KMS-11 (cell line): Measurements from ENCODE around the gene SIAH2.

ENCODE experiments used
- H2AFZ ChIP-seq: fragments of 200-600 bp; sonication (generic); 2 replicates; pipeline ENCODE4 v1.6.1; 2016; ENCODE audit warnings: antibody characterized with exemption, mixed run types, low read depth
- H3K27ac ChIP-seq: fragments of 200-600 bp; sonication (generic); 2 replicates; pipeline ENCODE4 v1.6.1; 2016; ENCODE audit warnings: mild to moderate bottlenecking, mixed run types
- H3K27me3 ChIP-seq: fragments of 200-600 bp; sonication (generic); 2 replicates; pipeline ENCODE4 v1.6.1; 2017; ENCODE audit warnings: mild to moderate bottlenecking, low read depth, mixed run types, moderate library complexity; ENCODE audit not compliant: insufficient read depth
- H3K36me3 ChIP-seq: fragments of 200-600 bp; sonication (generic); 2 replicates; pipeline ENCODE4 v1.6.1; 2017; ENCODE audit warnings: mild to moderate bottlenecking, mixed run types; ENCODE audit not compliant: insufficient read depth
- H3K4me1 ChIP-seq: fragments of 200-600 bp; sonication (generic); 2 replicates; pipeline ENCODE4 v1.6.1; 2016; ENCODE audit warnings: mild to moderate bottlenecking, low read depth, mixed run types; ENCODE audit not compliant: poor library complexity, severe bottlenecking
- H3K4me2 ChIP-seq: fragments of 200-600 bp; sonication (generic); 2 replicates; pipeline ENCODE4 v1.7.0; 2016; ENCODE audit warnings: mild to moderate bottlenecking, mixed run types
- H3K4me3 ChIP-seq: fragments of 200-600 bp; sonication (generic); IDR thresholded peaks from 2 replicates; pipeline ENCODE4 v1.6.1; 2017; ENCODE audit warnings: low read depth, low read length, mixed read lengths; ENCODE audit not compliant: insufficient read depth
- H3K79me2 ChIP-seq: fragments of 200-600 bp; sonication (generic); 2 replicates; pipeline ENCODE4 v1.6.1; 2016; ENCODE audit warnings: low read depth, mixed run types; ENCODE audit not compliant: insufficient read depth
- H3K9ac ChIP-seq: fragments of 200-600 bp; sonication (generic); 2 replicates; pipeline ENCODE4 v1.6.1; 2016; ENCODE audit warnings: mild to moderate bottlenecking, mixed run types
- H4K20me1 ChIP-seq: fragments of 200-600 bp; sonication (generic); 2 replicates; pipeline ENCODE4 v1.6.1; 2016; ENCODE audit warnings: mild to moderate bottlenecking, mixed run types; ENCODE audit not compliant: insufficient read depth
- CTCF ChIP-seq: fragments of 200-600 bp; sonication (generic); conservative IDR thresholded peaks from 2 replicates; pipeline ENCODE4 v1.6.1; 2017; ENCODE audit warnings: low read depth, mild to moderate bottlenecking, antibody characterized with exemption, low read length, moderate library complexity, mixed read lengths

SIAH2 gene

GRCh38 chr3:150765949-150766720 lies 3.2 kb upstream of the SIAH2 start:
- Histone ChIP-seq H3K36me3 (no peaks in the 10 kb centered on the region), H3K79me2 (peaks cover 27% of the 10 kb centered on the region), H4K20me1 (peaks cover 3% of the 10 kb centered on the region; the same call in 1 of the 2 replicates), H3K4me3 (peak overlapping the region; percentile 14), H2AFZ (peak overlapping the region; percentile 45), H3K4me2 (peak overlapping the region; percentile 84), H3K27me3 (no peaks in the 10 kb centered on the region), H3K4me1 (peaks cover 45% of the 10 kb centered on the region), H3K27ac (peak overlapping the region; percentile 88), H3K9ac (peak overlapping the region; percentile 39)
- TF ChIP-seq CTCF = no peak

DNA sequence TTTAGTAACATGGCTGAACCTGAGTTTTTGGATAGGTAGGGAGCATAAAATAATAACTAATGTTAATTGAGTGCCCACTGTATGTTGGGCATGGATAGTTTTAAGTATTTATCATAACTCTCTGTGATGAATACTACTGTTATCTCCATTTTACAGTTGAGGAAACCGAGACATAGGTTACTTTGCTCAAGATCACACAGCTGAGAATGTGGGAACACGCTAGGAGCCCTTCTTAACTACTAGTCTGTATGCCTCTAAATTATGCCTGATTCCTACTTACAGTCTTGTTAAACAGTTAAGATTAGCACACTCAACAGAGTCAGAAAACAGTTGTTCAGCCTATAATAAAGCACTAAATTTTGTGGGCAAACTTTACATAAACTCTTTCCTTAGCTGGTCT lies 2.0 kb upstream of the SIAH2 start:
- H3K9ac ChIP-seq = peak overlapping the region; percentile 87; the same call in 1 of the 2 replicates
- H3K79me2 ChIP-seq = peaks cover 39% of the 10 kb centered on the region
- H4K20me1 ChIP-seq = peaks cover 12% of the 10 kb centered on the region
- H3K4me3 ChIP-seq = no peak overlapping the region
- H3K4me2 ChIP-seq = peak overlapping the region; percentile 84
- no peak for TF ChIP-seq CTCF
- no peak overlapping the region for H2AFZ ChIP-seq
- no peaks in the 10 kb centered on the region for H3K27me3 ChIP-seq
- no peaks in the 10 kb centered on the region for H3K36me3 ChIP-seq
- H3K27ac ChIP-seq = peak overlapping the region; percentile 88
- peaks cover 56% of the 10 kb centered on the region for H3K4me1 ChIP-seq

DNA sequence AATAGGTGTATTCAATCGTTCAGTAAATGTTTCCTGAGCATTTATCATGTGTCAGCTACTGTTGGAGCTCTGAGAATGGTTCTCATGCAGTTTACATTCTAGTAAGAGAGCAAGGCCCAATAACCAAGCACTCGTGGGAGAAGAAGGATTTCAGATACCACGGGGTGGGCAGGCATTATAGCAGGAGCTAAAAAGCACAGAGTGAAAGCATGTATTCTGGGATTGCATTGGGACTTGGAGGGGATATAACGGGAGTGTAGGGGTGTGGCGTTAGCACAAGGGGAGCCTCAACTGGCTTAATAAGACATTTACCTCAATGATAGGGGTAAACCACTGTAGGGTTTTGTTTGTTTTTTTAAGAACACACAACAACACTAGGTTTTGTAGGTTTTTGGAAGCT lies 1.6 kb upstream of the SIAH2 start:
- peaks cover 43% of the 10 kb centered on the region for H3K79me2 ChIP-seq
- H4K20me1 ChIP-seq = peaks cover 15% of the 10 kb centered on the region
- no peak for TF ChIP-seq CTCF
- peak overlapping the region; percentile 84 for H3K4me2 ChIP-seq
- no peak overlapping the region for H3K4me3 ChIP-seq
- 0 out of 2 replicates have a peak overlapping the region, but pooled peaks have one; percentile 1 for H2AFZ ChIP-seq
- no peaks in the 10 kb centered on the region for H3K27me3 ChIP-seq
- no peaks in the 10 kb centered on the region; the same call in 1 of the 2 replicates for H3K36me3 ChIP-seq
- H3K9ac ChIP-seq = peak overlapping the region; percentile 87
- H3K27ac ChIP-seq = peak overlapping the region; percentile 88
- peaks cover 60% of the 10 kb centered on the region for H3K4me1 ChIP-seq

DNA sequence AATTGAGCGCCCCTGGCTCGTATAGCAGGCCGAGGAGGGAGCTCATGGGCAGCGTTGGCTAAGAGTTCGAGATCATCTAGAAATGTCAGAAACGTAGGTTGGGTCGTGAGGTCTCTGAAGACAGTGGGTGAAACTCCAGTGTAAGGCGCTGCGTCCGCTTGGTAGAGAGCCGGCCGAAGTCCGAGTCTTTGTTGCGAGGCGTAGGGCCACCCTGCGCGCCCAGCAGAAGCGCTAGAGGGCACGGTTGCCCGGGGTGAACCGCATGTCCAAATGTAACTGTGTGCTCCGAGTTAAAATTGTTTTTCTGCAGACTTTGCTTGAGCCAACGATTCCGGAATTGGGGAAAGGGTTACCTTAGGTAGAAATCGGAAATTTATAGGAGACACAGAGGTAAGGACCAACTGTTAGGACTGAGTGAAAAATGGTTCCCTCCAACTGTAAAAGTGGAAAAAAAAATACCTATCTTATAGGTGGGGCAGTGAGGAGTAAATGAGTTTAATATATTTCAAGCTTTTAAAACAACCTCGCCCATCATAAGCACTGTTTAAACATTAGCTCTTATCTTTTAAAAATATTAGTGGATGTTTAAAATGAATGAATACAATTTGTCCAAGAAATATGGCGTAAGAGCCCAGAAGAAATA lies 993 bp upstream of the SIAH2 start:
- Histone ChIP-seq H3K9ac (peak overlapping the region; percentile 87), H4K20me1 (peaks cover 19% of the 10 kb centered on the region), H2AFZ (peak overlapping the region; percentile 76), H3K79me2 (peaks cover 49% of the 10 kb centered on the region), H3K27me3 (no peaks in the 10 kb centered on the region), H3K36me3 (no peaks in the 10 kb centered on the region; the same call in 1 of the 2 replicates), H3K4me3 (no peak overlapping the region), H3K27ac (peak overlapping the region; percentile 88), H3K4me1 (peaks cover 66% of the 10 kb centered on the region), H3K4me2 (peak overlapping the region; percentile 84)
- TF ChIP-seq CTCF = peak; percentile 47
